ENCODE data around the gene COQ8A. TPM values are rescaled to one million over a fixed set of nuclear protein-coding genes. Genes with fewer than 3 reads are reported as not detected.
A peak's percentile ranks its signal among the peaks of the same experiment; 100 is the strongest.

The COQ8A gene
- total RNA-seq, 6 experiments from 2014 or later: 51.6 to 78.1 (median 69.6) TPM

DNA sequence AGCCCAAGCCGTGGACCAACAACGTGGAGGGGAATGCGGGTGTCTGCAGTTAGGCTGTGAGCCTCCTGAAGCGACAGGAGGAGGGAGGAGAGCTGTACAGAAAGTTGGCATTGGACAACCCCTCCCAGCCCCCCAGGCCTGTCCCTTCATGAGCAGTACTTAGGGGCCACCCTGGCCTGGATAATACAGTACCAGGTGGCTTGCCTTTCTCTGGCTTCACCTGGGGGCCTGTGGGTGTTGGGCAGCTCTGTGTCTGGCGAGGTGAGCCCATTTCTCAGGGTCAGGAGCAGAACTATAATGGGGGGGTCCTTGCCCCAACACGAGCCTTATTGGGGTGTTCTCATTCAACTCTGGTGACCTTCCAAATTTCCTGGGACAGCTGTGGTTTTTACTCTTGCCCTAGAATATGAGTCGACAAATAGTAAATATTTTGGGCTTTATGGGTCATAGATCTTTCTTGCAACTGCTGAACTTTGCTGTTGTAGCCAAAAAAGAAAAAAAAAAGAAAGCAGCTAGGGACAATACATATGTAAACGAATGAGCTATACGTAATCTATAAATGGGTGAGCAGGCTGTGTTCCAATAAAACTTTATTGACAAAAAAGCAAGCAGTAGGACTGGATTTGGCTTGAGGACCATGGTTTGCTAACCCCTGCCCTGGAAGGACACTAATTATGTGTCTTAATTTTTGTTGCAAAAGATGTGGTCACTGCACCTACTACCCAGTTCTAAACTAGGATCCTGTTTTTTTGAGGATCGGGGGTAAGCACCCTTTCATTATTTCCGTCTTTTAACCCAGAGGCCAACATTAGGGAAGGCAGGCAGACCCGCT is 11.4 kb downstream of the COQ8A start:
- Histone ChIP-seq H3K27ac (no peak overlapping the region), H3K36me3 (peaks cover 0 to 5% (median 0%) of the 10 kb centered on the region in 4 donors), H3K4me3 (no peak overlapping the region), H3K27me3 (no peaks in the 10 kb centered on the region), H3K4me1 (peaks cover 0 to 20% (median 7%) of the 10 kb centered on the region in 4 donors), H3K9me3 (no peaks in the 10 kb centered on the region)
- DNase-seq (peak in 1 of 3 donors; percentile 36), ATAC-seq (no peak)
- 67% methylated on average over 9 of the region's 12 CpGs for WGBS (ENCODE audit: insufficient coverage, low coverage, low lambda C conversion rate, missing lambda C conversion rate)
- no peak for TF ChIP-seq POLR2A (IDR thresholded peaks at IDR 0.05)
- TF ChIP-seq, protein P1, sequence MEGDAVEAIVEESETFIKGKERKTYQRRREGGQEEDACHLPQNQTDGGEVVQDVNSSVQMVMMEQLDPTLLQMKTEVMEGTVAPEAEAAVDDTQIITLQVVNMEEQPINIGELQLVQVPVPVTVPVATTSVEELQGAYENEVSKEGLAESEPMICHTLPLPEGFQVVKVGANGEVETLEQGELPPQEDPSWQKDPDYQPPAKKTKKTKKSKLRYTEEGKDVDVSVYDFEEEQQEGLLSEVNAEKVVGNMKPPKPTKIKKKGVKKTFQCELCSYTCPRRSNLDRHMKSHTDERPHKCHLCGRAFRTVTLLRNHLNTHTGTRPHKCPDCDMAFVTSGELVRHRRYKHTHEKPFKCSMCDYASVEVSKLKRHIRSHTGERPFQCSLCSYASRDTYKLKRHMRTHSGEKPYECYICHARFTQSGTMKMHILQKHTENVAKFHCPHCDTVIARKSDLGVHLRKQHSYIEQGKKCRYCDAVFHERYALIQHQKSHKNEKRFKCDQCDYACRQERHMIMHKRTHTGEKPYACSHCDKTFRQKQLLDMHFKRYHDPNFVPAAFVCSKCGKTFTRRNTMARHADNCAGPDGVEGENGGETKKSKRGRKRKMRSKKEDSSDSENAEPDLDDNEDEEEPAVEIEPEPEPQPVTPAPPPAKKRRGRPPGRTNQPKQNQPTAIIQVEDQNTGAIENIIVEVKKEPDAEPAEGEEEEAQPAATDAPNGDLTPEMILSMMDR (IDR thresholded peaks at IDR 0.05): no peak
- intact Hi-C loops (cut with DNase I): no loop called here

DNA sequence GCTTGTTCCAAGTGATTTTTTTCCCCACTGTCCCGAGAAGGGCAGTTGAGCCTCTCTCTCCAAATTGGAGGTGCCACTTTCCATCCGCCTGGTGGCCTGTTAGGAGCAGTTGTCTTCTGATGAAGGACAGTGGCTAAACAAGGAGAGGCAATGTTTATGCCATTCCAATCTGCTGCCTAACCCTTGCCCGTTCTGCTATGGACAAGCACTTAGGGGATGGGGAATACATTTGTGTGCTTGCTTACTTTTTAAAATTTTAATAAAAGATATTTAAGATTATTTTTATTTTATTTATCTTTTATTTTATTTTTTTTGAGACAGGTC is 12.0 kb downstream of the COQ8A start:
- peaks cover 0 to 14% (median 6%) of the 10 kb centered on the region in 4 donors for H3K4me1 ChIP-seq
- intact Hi-C loops (cut with DNase I): no loop called here
- TF ChIP-seq, protein P1 (IDR thresholded peaks at IDR 0.05): no peak
- no peak for TF ChIP-seq POLR2A (IDR thresholded peaks at IDR 0.05)
- ATAC-seq (no peak), DNase-seq (peak in 1 of 3 donors; percentile 17)
- WGBS (ENCODE audit: insufficient coverage, low coverage, low lambda C conversion rate, missing lambda C conversion rate): 87% methylated on average over 3 of the region's 3 CpGs
- H3K27ac ChIP-seq: no peak overlapping the region
- no peaks in the 10 kb centered on the region for H3K9me3 ChIP-seq
- peaks cover 0 to 5% (median 0%) of the 10 kb centered on the region in 4 donors for H3K36me3 ChIP-seq
- H3K27me3 ChIP-seq: no peaks in the 10 kb centered on the region
- H3K4me3 ChIP-seq: no peak overlapping the region

DNA sequence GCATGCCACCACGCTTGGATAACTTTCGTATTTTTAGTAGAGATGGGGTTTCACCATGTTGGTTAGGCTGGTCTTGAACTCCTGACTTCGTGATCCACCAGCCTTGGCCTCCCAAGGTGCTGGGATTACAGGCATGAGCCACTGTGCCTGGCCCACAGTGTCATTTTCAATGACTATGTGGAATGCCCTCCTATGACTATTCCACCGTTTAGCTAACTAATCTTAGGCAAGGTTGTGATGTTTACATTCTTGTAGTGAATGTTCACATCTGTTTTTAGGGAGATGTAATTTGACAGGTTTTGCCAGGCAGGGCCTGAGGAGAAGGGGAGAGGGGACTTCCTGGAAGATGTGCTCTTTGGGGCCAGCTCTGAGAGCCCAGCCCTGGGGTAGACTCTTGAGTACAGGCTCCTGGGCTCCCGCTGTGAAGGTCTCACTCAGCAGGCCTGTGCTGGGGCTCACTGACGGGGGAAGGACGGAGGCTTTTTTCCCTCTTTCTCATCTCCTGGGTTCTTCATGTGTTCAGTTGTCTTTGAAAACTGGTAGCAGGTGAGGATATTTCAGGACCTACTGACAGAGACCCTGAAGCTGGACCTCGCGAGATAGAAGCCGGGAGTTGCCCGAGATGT is 13.2 kb downstream of the COQ8A start:
- Histone ChIP-seq H3K27me3 (no peaks in the 10 kb centered on the region), H3K9me3 (no peaks in the 10 kb centered on the region), H3K4me1 (peaks cover 0 to 15% (median 3%) of the 10 kb centered on the region in 4 donors), H3K36me3 (peaks cover 0 to 5% (median 0%) of the 10 kb centered on the region in 4 donors), H3K27ac (no peak overlapping the region), H3K4me3 (no peak overlapping the region)
- WGBS (ENCODE audit: insufficient coverage, low coverage, low lambda C conversion rate, missing lambda C conversion rate): 87% methylated on average over 8 of the region's 11 CpGs
- no peak for ATAC-seq
- TF ChIP-seq POLR2A (IDR thresholded peaks at IDR 0.05): no peak
- TF ChIP-seq, protein P1 (IDR thresholded peaks at IDR 0.05): no peak
- peak in 1 of 3 donors; percentile 30 for DNase-seq
- intact Hi-C loops (cut with DNase I): no loop called here

DNA sequence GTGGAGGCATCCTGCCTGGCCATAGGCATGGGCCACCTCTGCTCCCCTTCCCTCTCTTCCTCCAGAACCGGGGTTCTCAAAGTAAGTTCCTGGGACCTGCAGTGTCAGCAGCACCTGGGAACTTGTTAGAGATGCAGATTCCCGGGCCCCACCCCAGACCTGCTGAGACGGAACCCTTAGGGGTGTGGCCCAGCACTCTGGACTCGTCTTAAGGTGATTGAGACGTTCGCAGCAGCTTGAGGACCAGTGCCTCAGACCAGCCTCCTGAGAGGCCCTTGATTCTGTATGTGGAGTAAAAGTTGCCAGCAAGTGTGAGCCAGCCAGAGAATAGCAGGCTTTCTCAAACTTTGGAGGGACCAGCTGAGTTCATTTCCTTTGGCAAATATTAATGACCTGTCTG is 14.2 kb downstream of the COQ8A start:
- DNase-seq (peak in 1 of 3 donors; percentile 14), ATAC-seq (no peak)
- 82% methylated on average over 4 of the region's 6 CpGs for WGBS (ENCODE audit: insufficient coverage, low coverage, low lambda C conversion rate, missing lambda C conversion rate)
- TF ChIP-seq, protein P1 (IDR thresholded peaks at IDR 0.05): no peak
- TF ChIP-seq POLR2A (IDR thresholded peaks at IDR 0.05): no peak
- Histone ChIP-seq H3K36me3 (peaks cover 0 to 5% (median 0%) of the 10 kb centered on the region in 4 donors), H3K27me3 (no peaks in the 10 kb centered on the region), H3K4me3 (no peak overlapping the region), H3K4me1 (peaks cover 0 to 18% (median 3%) of the 10 kb centered on the region in 4 donors), H3K27ac (no peak overlapping the region), H3K9me3 (no peaks in the 10 kb centered on the region)
- intact Hi-C loops (cut with DNase I): no loop called here
